SU-DHL-6 (cell line): ENCODE results near the gene PON1.

Experiments
- EZH2phosphoT487 ChIP-seq: fragments of 200-600 bp; sonication (generic), shearing (Covaris generic); conservative IDR thresholded peaks from 2 replicates; pipeline ENCODE4 v1.6.1; 2018; ENCODE audit warnings: mild to moderate bottlenecking, antibody characterized with exemption, low read length, moderate library complexity, mixed read lengths
- TF ChIP-seq, protein P1 (sequence below): fragments of 200-600 bp; sonication (generic); IDR thresholded peaks from one replicate; pipeline ENCODE4 v1.5.1; 2017; ENCODE audit warnings: antibody characterized with exemption, mild to moderate bottlenecking, low read length, moderate library complexity; ENCODE audit not compliant: insufficient read depth, poor library complexity, severe bottlenecking

DNA sequence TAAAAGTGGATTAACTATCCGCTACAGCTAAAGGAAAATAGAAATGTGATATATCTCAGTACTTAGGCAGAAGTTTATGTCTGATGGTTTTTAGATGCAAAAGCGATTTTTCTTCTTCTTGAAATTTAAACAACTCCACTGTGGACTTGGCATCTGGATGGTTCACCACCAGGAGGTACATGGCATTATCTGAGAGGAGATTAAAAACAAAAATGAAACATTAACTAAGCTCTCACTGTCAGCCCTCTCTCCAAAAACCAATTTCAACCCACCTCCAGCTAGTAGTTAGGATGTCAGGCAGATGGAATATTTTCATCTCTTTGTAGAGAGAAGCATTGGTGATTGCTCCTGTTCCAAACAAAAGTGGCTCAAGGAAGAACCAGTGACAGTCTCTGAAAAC lies 12.9 kb downstream of the PON1 start:
- TF ChIP-seq, protein P1, sequence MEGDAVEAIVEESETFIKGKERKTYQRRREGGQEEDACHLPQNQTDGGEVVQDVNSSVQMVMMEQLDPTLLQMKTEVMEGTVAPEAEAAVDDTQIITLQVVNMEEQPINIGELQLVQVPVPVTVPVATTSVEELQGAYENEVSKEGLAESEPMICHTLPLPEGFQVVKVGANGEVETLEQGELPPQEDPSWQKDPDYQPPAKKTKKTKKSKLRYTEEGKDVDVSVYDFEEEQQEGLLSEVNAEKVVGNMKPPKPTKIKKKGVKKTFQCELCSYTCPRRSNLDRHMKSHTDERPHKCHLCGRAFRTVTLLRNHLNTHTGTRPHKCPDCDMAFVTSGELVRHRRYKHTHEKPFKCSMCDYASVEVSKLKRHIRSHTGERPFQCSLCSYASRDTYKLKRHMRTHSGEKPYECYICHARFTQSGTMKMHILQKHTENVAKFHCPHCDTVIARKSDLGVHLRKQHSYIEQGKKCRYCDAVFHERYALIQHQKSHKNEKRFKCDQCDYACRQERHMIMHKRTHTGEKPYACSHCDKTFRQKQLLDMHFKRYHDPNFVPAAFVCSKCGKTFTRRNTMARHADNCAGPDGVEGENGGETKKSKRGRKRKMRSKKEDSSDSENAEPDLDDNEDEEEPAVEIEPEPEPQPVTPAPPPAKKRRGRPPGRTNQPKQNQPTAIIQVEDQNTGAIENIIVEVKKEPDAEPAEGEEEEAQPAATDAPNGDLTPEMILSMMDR = no peak
- no peak for TF ChIP-seq EZH2phosphoT487
